SK-N-SH treated with all-trans-retinoic acid at 6 μM for 48 hours (cell line): ENCODE data around the gene ZNF586.
"Not testable (repeated sequence)": the region's sequence is repeated elsewhere in the genome, so short reads cannot be mapped to it uniquely, and the experiment has no call there.

ENCODE experiments used
- ATAC-seq: fragments of 200-7000 bp; cut with Tn5 transposase; 3 replicates; pipeline ENCODE4 v1.9.1; 2020; ENCODE audit warnings: mild to moderate bottlenecking, moderate library complexity
- ARNTL ChIP-seq: fragments of 450-650 bp; formaldehyde crosslinking; IDR thresholded peaks from 2 replicates; pipeline ENCODE4 v1.5.0; 2020; ENCODE audit warnings: low read depth, mild to moderate bottlenecking, moderate library complexity, borderline replicate concordance
- BACH2 ChIP-seq: fragments of 250-450 bp; sonication (Bioruptor Pico); IDR thresholded peaks from 2 replicates; pipeline ENCODE4 v1.9.0; 2021; ENCODE audit warnings: mild to moderate bottlenecking, borderline replicate concordance
- CSDC2 ChIP-seq: fragments of 250-450 bp; sonication (Bioruptor Pico); IDR thresholded peaks from 2 replicates; pipeline ENCODE4 v1.5.0; 2020; ENCODE audit warnings: mild to moderate bottlenecking, moderate library complexity
- ESRRG ChIP-seq: fragments of 250-450 bp; sonication (Bioruptor Pico); IDR thresholded peaks from 2 replicates; pipeline ENCODE4 v1.6.1; 2021; ENCODE audit warnings: mild to moderate bottlenecking
- GLIS3 ChIP-seq: fragments of 250-450 bp; sonication (Bioruptor Pico); IDR thresholded peaks from 2 replicates; pipeline ENCODE4 v1.5.0; 2020; ENCODE audit warnings: mild to moderate bottlenecking, moderate library complexity
- OSR1 ChIP-seq: fragments of 250-450 bp; sonication (Bioruptor Pico); IDR thresholded peaks from 2 replicates; pipeline ENCODE4 v1.8.0; 2022; ENCODE audit warnings: moderate library complexity, mild to moderate bottlenecking, inconsistent platforms
- POU6F1 ChIP-seq: fragments of 250-450 bp; sonication (Bioruptor Pico); IDR thresholded peaks from 2 replicates; pipeline ENCODE4 v1.8.0; 2021; ENCODE audit warnings: low read depth, mild to moderate bottlenecking, moderate library complexity, borderline replicate concordance
- PPARA ChIP-seq: fragments of 250-450 bp; sonication (Bioruptor Pico); IDR thresholded peaks from 2 replicates; pipeline ENCODE4 v1.5.0; 2020; ENCODE audit warnings: mild to moderate bottlenecking, borderline replicate concordance
- RARB ChIP-seq: fragments of 250-450 bp; sonication (Bioruptor Pico); IDR thresholded peaks from 2 replicates; pipeline ENCODE4 v1.8.0; 2021; ENCODE audit warnings: mild to moderate bottlenecking, moderate library complexity
- SNAI2 ChIP-seq: fragments of 250-450 bp; sonication (Bioruptor Pico); IDR thresholded peaks from 2 replicates; pipeline ENCODE4 v1.5.0; 2020; ENCODE audit warnings: mild to moderate bottlenecking, moderate library complexity
- TCF4 ChIP-seq: fragments of 250-450 bp; sonication (Bioruptor Pico); IDR thresholded peaks from 2 replicates; pipeline ENCODE4 v1.8.0; 2021; ENCODE audit warnings: mild to moderate bottlenecking, moderate library complexity, borderline replicate concordance
- TOX ChIP-seq: fragments of 250-450 bp; sonication (Bioruptor Pico); IDR thresholded peaks from 2 replicates; pipeline ENCODE4 v1.8.0; 2021; ENCODE audit warnings: mild to moderate bottlenecking, moderate library complexity, borderline replicate concordance
- TSHZ2 ChIP-seq: fragments of 250-450 bp; sonication (Bioruptor Pico); IDR thresholded peaks from 2 replicates; pipeline ENCODE4 v1.5.0; 2020; ENCODE audit warnings: mild to moderate bottlenecking, moderate library complexity
- ZC3H10 ChIP-seq: fragments of 250-450 bp; sonication (Bioruptor Pico); IDR thresholded peaks from 2 replicates; pipeline ENCODE4 v1.5.1; 2021; ENCODE audit warnings: mild to moderate bottlenecking, moderate library complexity
- ZFP30 ChIP-seq: fragments of 450-650 bp; formaldehyde crosslinking; IDR thresholded peaks from 2 replicates; pipeline ENCODE4 v1.5.0; 2022; ENCODE audit warnings: mild to moderate bottlenecking, moderate library complexity
- ZNF565 ChIP-seq: fragments of 450-650 bp; formaldehyde crosslinking; conservative IDR thresholded peaks from 2 replicates; pipeline ENCODE4 v1.5.0; 2020; ENCODE audit warnings: low read depth, mild to moderate bottlenecking, moderate library complexity
- ZNF70 ChIP-seq: fragments of 450-650 bp; formaldehyde crosslinking; IDR thresholded peaks from 2 replicates; pipeline ENCODE4 v1.5.0; 2020; ENCODE audit warnings: mild to moderate bottlenecking, moderate library complexity
- ZNF8 ChIP-seq: fragments of 450-650 bp; formaldehyde crosslinking; IDR thresholded peaks from 2 replicates; pipeline ENCODE4 v1.5.0; 2020; ENCODE audit warnings: mild to moderate bottlenecking, moderate library complexity
- TF ChIP-seq, protein P1 (sequence below): fragments of 250-450 bp; sonication (Bioruptor Pico); IDR thresholded peaks from 2 replicates; pipeline ENCODE4 v1.5.1; 2020; ENCODE audit warnings: low read depth, mild to moderate bottlenecking, moderate library complexity
- TF ChIP-seq, protein P2 (sequence below): fragments of 250-450 bp; sonication (Bioruptor Pico); IDR thresholded peaks from 2 replicates; pipeline ENCODE4 v1.8.0; 2020; ENCODE audit warnings: mild to moderate bottlenecking, moderate library complexity, borderline replicate concordance

ZNF586 gene

GRCh38 chr19:57788114-57788692 lies 18.7 kb downstream of the ZNF586 start:
- no peak for TF ChIP-seq ZNF8 (CRISPR knock-in tag)
- TF ChIP-seq GLIS3 (CRISPR knock-in tag) = no peak
- TF ChIP-seq ZNF70 (CRISPR knock-in tag) = no peak
- TF ChIP-seq TSHZ2 (CRISPR knock-in tag) = no peak
- TF ChIP-seq TCF4 (CRISPR knock-in tag) = no peak
- no peak for TF ChIP-seq RARB (CRISPR knock-in tag)
- TF ChIP-seq POU6F1 (CRISPR knock-in tag) = no peak
- TF ChIP-seq TOX (CRISPR knock-in tag) = no peak
- ATAC-seq = no peak

DNA sequence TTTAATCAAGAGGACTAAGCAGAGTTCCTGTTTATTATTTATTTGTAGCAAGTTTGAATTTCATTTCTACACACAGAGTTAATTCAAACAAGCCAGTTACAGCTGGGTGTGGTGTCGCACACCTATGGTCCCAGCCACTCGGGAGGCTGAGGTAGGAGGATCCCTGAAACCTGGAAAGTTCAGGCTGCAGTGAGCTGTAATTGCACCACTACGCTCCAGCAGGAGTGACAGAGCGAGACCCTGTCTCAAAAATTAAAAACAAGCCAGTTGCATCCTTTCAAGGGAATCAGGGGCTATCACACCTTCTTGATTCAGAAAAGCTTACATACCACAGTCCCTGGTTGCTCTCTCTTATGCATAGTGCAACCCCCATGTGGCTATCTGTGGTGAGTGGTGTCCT lies 19.8 kb downstream of the ZNF586 start:
- no peak for ATAC-seq
- TF ChIP-seq PPARA (CRISPR knock-in tag) (no peak), ZNF70 (CRISPR knock-in tag) (no peak), TOX (CRISPR knock-in tag) (no peak), CSDC2 (CRISPR knock-in tag) (no peak), ESRRG (CRISPR knock-in tag) (no peak), ARNTL (CRISPR knock-in tag) (no peak)
- TF ChIP-seq, protein P1, sequence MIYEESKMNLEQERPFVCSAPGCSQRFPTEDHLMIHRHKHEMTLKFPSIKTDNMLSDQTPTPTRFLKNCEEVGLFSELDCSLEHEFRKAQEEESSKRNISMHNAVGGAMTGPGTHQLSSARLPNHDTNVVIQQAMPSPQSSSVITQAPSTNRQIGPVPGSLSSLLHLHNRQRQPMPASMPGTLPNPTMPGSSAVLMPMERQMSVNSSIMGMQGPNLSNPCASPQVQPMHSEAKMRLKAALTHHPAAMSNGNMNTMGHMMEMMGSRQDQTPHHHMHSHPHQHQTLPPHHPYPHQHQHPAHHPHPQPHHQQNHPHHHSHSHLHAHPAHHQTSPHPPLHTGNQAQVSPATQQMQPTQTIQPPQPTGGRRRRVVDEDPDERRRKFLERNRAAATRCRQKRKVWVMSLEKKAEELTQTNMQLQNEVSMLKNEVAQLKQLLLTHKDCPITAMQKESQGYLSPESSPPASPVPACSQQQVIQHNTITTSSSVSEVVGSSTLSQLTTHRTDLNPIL (CRISPR knock-in tag) = no peak

DNA sequence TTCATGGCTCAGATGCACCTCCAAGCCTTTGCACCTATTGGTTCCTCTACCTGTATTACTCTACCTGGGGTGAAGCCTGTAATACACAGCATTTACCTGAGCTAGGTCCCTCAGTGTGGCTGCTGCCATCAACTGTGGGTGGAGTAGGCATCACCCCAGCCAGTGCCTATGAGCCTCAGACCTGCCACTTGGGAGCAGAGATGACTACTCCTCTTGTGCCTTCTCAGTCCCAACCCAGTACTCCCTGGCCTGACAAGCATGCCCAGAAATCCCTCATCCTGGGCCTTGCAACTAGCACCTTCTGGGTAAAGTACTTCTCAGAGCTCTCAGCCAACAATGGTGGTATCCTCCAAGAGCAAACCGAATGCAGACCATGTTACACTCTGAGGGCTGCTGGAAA lies 27.1 kb downstream of the ZNF586 start:
- ATAC-seq = not testable (repeated sequence)

DNA sequence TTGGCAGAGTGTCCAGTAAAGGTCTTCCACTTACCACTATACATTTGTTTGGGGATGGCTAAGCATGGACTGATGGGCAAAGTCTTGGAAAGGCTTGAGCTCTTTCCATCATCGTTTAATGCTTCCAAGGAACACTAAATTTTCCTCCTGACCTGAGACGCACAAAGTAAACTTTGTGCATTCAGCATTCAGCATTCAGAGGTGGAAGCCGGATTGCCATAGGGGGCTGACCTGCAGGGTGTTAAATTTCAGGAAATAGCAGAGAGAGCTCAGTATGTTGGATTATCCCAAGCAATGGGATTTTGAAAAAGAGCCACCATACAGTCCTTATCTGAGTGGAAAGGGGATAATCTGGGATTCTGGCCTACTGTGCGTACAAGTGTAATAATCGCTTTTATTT lies 31.2 kb downstream of the ZNF586 start:
- no peak for ATAC-seq
- TF ChIP-seq ZNF8 (CRISPR knock-in tag) (no peak), GLIS3 (CRISPR knock-in tag) (no peak), ESRRG (CRISPR knock-in tag) (no peak), ZNF70 (CRISPR knock-in tag) (no peak), SNAI2 (CRISPR knock-in tag) (no peak)

GRCh38 chr19:57802269-57802668 lies 32.8 kb downstream of the ZNF586 start:
- TF ChIP-seq ZNF70 (CRISPR knock-in tag) (no peak), PPARA (CRISPR knock-in tag) (no peak), CSDC2 (CRISPR knock-in tag) (no peak), TOX (CRISPR knock-in tag) (no peak), ARNTL (CRISPR knock-in tag) (no peak), GLIS3 (CRISPR knock-in tag) (no peak), TSHZ2 (CRISPR knock-in tag) (no peak), RARB (CRISPR knock-in tag) (no peak), BACH2 (no peak), ZFP30 (CRISPR knock-in tag) (no peak), OSR1 (CRISPR knock-in tag) (no peak), POU6F1 (CRISPR knock-in tag) (no peak), ZC3H10 (CRISPR knock-in tag) (no peak), TCF4 (CRISPR knock-in tag) (no peak), ZNF565 (no peak)
- TF ChIP-seq, protein P2, sequence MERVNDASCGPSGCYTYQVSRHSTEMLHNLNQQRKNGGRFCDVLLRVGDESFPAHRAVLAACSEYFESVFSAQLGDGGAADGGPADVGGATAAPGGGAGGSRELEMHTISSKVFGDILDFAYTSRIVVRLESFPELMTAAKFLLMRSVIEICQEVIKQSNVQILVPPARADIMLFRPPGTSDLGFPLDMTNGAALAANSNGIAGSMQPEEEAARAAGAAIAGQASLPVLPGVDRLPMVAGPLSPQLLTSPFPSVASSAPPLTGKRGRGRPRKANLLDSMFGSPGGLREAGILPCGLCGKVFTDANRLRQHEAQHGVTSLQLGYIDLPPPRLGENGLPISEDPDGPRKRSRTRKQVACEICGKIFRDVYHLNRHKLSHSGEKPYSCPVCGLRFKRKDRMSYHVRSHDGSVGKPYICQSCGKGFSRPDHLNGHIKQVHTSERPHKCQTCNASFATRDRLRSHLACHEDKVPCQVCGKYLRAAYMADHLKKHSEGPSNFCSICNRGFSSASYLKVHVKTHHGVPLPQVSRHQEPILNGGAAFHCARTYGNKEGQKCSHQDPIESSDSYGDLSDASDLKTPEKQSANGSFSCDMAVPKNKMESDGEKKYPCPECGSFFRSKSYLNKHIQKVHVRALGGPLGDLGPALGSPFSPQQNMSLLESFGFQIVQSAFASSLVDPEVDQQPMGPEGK (CRISPR knock-in tag) = no peak
- TF ChIP-seq, all 23 proteins: peak for 0
- ATAC-seq = no peak
